Prostate gland (tissue), 2 donors: ENCODE measurements around the gene RAP1GDS1.

ENCODE experiments used
- POLR2A ChIP-seq: fragments of 450-650 bp; IDR thresholded peaks from one replicate; pipeline ENCODE4 v1.6.1; 2016; ENCODE audit warnings: antibody characterized with exemption, mild to moderate bottlenecking
- TF ChIP-seq, protein P1 (sequence below), 4 experiments: fragments of 200-600 bp in 2 of 4; fragments of 450-650 bp in 2 of 4; sonication (generic) in 2 of 4; IDR thresholded peaks; 1 replicate in 3 of 4; 2 replicates in 1 of 4; pipeline ENCODE4 v1.5.1; 2016 to 2019; ENCODE audit warnings: antibody characterized with exemption in 4 of 4, mild to moderate bottlenecking in 2 of 4, moderate library complexity in 2 of 4

DNA sequence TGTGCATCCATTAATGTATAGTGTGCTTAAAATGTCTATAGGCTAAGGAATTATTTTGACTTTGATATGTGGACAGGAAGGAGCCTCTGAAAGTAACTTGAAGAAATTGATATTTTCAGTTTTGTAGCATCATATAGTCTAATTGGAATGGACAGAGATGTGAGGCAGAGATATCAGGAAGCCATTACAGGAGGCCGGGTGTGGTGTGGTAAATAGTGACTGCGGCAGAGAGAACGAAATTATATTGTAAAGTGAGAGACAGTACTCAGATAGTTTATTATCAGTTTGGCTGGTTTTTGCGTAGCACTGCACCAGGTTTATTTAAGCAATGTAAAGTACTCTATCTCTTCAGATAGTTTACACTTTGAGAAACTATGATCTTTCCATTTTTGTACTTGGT is 98.5 kb downstream of the RAP1GDS1 start:
- TF ChIP-seq, protein P1, sequence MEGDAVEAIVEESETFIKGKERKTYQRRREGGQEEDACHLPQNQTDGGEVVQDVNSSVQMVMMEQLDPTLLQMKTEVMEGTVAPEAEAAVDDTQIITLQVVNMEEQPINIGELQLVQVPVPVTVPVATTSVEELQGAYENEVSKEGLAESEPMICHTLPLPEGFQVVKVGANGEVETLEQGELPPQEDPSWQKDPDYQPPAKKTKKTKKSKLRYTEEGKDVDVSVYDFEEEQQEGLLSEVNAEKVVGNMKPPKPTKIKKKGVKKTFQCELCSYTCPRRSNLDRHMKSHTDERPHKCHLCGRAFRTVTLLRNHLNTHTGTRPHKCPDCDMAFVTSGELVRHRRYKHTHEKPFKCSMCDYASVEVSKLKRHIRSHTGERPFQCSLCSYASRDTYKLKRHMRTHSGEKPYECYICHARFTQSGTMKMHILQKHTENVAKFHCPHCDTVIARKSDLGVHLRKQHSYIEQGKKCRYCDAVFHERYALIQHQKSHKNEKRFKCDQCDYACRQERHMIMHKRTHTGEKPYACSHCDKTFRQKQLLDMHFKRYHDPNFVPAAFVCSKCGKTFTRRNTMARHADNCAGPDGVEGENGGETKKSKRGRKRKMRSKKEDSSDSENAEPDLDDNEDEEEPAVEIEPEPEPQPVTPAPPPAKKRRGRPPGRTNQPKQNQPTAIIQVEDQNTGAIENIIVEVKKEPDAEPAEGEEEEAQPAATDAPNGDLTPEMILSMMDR (IDR thresholded peaks at IDR 0.05): no peak
- TF ChIP-seq POLR2A: no peak
